ENCODE results near the gene IGFBP2.

Gene IGFBP2

DNA sequence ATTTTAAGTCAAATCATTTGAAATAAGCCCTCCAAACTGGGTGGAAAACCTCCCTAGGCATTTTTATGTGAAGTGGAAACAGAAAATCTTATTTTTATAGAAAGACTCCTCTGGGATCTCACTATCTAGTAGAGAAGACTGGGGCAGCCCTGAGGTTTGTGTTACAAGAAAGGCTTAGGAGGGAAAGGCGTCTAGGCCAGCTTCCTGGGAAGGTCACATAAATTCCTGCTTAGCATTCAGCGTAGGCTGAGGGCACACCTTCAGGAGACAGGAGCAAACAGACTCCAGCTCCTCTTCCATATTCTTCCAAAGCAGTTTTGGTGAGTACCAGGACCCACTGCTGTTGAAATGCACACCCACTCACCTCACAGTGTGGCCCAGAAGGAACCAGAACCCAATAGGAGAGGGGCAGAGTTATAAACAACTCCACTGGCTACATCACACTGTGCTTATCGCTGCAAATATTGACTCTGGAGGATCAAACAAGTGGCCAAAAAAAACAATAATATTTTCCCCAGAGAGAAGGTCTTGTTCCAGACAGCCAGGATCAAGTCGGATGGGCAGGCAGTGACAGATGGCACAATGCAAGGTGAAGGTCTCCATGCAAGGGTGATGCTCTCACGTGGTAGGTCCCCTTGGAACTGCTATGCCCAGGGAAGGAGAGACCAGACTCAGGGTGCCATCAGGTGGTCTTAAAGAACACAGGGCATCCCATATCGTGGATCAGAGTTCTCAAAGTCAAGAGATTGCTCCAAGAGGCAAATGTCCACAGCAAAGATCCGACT is 17.7 kb upstream of the IGFBP2 start:
- DNase-seq (ENCODE audit: low read depth, low spot score): no peak

DNA sequence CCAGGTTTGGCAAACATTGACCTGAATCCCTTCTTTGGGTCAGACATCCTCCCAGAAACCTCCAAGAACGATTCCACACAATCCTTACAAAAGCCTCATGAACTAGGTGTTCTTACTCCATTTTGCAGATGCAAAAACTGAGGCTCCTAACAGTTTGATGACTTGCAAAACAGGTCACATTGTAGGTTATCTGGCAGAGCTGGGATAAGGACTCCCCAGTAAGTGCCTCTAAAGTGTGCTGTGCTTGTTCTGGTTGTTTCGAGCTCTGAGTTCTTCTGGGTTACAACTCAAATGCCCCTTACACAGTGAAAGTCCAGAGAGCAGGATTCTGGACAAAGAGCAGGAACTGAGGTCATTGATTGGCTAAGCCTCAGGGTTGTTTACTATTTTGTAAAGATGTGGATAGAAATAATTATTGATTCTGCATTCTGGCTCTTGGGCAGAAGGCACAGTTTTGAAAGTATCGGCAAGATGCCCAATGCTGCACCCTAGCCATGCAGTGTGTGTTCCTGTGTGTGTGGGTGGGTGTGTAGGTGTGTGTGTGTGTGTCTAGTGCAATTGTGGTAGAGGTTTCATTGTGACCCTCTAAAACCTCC is 17.0 kb upstream of the IGFBP2 start:
- no peak for DNase-seq (ENCODE audit: low read depth, low spot score)

DNA sequence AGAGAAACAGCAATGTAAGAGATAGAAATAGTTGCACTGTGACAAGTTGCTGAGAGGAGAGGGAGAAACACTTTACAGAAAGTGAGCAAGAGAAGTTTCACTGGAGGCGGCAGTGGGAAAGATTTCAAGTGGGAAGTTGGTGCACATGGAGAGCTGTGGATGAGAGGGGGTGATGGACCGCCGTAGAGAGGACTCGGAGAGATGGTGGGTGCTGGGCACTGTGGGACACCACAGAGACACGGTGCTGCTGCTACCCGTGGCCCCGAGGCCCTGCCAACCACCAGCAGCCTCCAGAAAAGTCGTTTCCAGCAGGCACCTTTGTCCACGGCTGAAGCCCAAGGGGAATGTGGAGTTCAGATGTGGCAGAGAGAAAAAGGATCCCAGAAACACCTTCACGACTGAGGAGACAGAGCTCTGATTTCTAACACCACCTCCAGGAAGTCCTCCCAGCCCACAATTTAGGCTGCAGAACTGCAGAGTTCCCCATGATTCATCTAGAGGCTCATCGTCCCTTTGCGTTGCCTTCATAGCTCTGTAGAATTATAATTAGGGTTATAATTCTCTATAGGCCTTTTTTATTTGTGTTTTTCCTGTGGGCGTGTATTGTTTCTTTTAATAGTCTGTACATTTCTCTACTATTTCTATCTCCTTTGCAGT is 15.9 kb upstream of the IGFBP2 start:
- DNase-seq (ENCODE audit: low read depth, low spot score): no peak

DNA sequence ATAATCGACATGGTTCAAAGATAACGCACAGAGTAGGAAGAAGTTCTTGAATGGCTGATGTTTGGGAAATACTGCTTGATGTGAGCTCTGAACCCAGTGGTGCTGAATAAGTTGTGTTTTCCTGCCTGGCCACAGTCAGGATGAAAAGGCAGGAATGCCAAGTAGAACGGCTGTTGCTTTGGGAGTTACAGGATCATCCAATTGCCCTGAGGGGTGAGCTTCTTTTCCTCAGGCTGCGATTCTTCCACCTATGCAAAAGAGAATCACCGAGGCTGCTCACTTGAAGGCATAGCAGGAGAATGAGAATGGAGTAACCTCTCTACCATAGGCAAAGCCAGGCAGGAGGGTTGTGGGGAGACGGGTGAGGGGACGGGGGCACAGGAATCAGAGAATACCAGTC is 14.4 kb upstream of the IGFBP2 start:
- no peak for DNase-seq (ENCODE audit: low read depth, low spot score)

DNA sequence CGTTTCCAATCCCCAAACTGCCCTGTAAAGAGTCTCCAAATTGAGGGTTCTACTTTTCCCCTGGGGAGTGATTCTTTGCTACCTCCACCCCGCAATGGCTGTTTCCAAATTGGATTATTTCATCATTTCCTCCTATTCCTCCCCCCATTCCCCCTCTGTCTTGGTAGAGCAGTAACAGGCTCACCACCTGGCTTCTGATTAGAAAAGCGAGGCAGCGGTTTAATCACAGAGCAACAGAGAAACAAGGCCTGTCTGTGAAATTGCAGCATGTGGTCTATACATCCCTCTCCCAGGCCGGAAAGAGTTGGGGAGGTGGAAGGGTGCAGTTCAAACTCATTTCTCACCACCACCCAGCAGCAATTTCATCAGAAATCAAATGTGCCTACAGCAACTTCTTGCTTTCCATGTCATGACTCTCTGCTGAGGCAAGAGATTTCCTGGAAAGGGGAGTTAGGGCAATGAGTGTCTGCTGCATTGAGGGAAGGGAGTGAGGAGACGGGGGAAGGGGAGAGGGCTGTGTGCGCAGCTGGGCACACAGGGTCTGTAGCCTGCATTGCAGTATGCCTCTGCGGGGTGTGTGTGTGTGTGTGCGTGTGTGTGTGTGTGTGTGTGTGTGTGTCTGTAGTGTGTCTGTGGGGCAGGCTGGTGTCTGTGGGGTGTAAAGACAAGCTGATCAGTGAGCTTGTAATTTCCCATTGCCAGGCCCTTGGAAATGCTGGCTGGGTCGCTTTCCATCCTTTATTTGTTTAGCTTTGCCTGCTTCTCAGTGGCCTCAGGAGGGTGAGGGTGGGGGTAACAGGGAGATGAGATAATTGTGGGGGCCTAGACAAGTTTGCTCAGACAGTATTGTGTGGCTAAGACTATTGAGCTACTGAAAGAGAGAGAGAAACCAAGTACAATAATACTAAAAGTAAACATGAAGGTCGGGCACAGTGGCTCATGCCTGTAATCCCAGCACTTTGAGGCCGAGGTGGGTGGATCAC is 13.5 kb upstream of the IGFBP2 start:
- no peak for DNase-seq (ENCODE audit: low read depth, low spot score)

DNA sequence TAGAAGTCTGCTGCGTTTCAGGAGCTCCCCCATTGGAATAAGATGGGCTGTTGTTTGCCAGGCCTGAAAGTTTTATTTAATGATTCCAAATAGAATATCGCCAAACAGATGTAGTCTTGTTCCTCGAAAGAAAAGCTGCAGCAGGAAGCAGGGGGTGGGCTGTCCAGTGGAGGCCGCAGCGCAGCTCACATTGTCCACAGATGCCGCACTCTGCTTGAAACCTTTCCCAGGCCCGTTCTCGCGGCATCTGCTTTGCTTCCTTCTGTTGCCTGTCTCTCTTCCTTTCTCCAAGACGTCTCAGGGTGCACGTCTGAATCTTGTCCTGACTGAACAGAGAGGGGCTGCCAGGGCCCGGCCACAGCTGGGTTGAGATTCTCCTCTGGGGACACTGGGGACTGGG is 12.4 kb upstream of the IGFBP2 start:
- DNase-seq (ENCODE audit: low read depth, low spot score): no peak

DNA sequence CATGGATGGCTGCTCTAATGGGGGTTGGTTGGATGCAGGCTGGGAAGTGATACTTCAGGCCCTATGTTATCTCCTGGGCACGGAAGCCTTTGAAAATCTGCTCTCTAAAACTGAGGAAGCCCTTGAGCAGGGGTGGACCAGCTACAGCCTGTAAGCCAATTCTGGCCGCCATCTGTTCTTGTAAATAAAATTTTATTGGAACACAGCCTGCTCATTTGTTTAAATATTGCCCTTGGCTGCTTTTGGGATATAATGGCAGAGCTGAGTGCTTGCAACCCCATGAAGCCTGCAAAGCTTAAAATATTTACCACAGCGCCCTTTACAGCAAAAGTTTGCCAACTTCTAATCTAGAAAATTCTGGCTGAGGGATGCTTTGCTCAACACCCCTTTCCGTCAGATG is 11.9 kb upstream of the IGFBP2 start:
- DNase-seq (ENCODE audit: low read depth, low spot score): no peak

DNA sequence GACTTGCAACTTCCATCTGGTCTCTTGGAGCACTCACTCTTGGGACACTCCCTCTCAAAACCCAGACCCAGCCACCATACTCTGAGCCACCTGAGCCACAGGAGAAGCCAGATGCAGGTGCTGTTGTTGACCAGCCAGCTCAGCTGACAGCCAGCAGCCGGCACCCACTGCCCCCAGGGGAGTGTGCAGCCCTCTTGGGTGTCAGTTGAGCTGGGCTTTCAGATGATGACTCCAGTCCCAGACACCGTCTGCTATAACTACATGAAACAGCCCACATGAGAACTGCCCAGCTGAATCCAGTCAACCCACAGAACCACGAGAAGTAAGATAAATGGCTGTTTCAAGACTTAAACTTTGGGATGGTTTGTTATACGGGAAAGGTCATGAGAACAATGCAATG is 10.7 kb upstream of the IGFBP2 start:
- no peak for DNase-seq (ENCODE audit: low read depth, low spot score)

DNA sequence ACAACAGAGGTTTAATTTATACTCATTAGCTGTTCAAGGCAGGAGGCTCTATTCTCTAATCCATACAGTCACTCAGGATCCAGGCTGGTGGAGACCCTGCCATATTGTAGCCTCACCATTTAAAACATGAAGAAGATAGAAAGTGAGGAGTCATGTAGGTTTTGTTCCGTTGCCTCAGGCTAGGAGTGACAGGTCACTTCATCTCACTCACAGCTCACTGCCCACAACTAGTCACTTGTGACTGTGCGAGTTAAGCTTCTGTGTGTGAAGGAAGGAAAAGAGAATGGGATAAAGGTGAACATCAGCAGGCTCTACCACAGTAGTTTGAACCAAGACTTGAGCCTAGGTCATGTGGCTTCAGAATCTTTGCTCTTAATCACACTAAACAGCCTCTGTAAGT is 9.0 kb upstream of the IGFBP2 start:
- no peak for DNase-seq (ENCODE audit: low read depth, low spot score)

DNA sequence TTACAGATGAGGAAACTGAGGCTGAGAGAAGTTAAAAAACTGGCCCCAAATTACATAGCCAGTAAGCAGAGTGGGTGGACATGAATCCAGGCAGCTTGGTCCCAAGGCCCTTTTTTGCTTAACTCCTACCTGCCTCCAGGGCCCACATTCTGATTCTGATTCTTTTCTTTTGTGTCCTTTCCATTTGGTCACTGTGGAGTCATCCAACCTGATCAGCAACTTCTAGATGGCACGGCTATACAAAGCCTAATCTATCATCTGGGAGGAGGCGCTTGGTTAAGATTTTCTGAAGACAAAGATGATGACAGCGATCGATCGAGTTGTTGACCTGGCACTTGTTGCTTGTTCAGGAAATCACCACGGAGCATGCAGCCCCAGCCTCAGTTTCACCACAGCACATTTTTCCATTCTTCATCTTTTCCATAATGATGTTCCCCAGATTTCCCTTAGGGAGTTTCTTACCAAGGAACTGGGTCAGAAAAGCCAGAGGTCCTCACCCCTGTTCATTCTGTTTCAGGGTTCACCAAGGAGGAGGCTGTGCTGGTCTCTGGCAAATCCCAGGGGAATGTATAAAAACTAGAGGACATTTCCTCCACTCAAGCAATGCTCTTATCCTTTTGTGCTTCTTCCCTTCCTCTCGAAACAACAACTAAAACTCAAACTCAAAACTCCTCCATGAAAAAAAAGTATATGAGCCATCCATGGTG is 6.9 kb upstream of the IGFBP2 start:
- no peak for DNase-seq (ENCODE audit: low read depth, low spot score)

DNA sequence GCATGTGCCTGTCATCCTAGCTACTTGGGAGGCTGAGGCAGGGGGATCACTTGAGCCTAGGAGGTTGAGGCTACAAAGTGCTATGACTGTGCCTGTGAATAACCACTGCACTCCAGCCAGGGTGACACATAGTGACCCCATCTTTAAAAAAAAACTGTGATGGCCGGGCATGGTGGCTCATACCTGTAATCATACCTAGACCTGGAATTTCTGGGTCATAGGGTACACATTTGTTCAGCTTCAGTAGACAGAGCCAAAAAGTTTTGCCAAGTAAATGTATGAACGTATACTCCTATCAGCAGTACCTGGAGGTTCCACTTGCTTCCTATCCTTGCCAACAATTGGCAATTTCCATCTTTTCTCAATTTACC is 6.4 kb upstream of the IGFBP2 start:
- DNase-seq (ENCODE audit: low read depth, low spot score): no peak

DNA sequence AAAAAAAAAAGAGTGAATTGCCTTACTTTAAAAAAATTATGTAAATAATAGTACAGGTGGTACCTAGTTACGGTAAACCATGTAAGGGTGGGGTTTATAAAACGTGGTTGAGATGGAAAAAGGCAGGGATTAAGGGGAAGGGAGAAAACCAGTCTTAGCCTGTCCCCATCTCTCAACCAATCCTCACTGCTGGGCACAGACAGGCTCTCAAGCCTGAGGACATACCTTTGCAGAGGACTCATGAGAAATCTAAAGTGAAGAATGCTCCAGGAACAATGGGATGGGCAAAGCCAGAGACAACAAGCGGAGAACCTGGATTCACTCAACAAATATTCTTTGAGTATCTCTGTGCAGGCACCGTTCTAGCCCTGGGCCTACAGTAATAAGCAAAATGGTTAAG is 3.4 kb upstream of the IGFBP2 start:
- DNase-seq (ENCODE audit: low read depth, low spot score): no peak

DNA sequence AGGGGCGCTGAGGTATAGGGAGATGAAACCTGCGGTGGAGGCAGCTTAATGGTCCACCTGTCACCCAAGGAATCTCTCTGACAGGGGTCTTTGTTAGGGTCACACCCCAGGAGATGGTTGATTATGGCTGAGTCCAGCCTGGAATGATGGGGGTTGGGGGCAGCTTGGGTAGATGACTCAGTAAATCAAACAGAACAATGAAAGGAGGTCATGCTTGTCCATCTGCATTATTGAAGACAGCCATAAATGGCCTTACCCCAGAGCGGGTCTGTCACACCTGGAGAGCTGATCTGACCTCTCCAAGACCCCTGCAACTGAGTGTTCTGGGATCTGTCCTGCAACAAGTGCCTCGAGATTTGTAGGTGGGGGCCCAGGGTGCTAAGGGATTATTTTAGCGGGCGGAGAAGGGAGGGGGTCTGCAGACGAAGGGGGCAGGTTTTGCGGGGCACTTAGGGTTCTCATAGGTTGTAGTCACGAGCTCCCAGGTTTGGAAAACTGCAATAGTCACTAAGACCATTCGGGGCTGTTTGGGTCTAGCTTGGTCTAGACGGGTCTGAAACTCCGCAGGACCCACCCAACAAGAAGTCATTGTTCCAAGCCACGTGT is 771 bp upstream of the IGFBP2 start:
- DNase-seq (ENCODE audit: low read depth, low spot score): no peak

DNA sequence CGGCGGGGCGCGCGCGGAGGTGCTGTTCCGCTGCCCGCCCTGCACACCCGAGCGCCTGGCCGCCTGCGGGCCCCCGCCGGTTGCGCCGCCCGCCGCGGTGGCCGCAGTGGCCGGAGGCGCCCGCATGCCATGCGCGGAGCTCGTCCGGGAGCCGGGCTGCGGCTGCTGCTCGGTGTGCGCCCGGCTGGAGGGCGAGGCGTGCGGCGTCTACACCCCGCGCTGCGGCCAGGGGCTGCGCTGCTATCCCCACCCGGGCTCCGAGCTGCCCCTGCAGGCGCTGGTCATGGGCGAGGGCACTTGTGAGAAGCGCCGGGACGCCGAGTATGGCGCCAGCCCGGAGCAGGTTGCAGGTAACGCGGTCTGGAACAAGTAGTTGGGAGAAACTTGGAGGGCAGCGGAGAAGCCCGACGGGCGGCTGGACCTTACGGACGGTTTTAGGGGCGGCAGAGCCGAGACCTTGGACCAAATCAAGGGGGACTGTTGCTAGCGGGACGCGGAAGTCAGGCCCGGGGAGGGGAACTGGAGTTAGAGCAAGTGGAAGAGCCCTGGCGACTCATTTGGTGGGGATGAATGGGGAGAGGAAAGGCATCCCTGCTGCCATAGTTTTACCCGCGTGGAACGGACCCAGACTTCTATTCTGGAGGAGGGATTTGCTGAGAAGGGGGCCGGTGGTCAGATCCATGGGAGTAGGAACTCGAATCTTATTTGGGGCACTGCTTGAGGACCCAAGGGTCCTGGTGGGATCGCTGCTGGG is 573 bp downstream of the IGFBP2 start:
- no peak for DNase-seq (ENCODE audit: low read depth, low spot score)

DNA sequence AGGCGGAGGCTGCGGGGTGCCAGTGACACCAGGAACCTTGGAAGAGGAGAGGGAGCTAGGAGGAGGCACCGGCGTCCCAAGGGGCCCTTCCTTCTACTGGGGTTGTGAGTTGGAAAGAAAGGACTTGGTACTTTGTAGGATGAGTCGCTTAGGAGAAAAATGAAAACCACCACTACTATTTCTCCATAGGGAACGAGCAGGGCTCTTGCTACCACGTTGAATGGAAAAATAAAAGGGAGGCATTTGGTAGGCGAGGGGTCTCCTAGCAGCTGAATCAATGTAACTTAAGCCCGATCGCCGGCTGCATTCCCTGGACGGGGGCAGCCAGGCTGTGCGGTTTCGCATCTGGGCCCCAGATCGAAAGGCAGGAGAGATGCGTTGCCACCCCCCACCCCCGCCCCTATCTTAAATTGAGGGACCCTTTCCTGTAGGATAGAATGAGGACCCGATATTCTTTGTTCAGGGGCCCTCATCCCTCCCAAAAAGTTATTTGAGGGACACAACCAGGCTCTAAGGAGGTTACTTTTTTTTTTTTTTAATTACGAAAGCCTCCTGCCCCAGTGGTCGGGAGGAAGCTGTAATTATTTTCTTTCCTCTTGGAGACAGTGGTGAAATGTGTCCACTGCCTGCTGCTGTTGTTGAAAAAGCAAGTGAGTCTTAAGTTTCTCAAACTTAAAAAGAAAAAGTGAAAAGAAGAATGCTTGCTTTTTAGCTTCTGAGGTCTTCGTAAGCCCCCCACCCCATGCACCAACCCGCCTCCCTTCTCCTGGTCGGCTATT is 1.3 kb downstream of the IGFBP2 start:
- no peak for DNase-seq (ENCODE audit: low read depth, low spot score)

DNA sequence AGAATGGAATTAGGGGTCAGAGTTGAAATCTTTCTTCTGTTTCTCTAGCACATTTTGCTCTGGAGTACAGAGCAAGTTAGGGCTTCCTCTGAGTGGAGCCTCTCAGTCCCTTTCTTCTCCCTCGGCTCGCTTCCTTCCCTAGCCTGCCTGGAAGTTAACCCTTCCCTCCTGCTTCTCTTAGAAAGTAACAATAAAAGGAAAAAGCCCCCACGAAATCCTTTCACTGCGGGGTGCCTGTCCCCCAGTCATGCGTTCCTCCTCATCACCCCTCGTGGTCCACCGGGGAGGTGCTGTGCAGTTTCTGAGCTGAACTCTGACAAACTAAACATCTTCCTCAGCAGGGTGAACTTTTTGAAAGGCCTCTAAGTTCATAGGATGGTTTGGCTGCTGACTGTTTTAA is 2.0 kb downstream of the IGFBP2 start:
- no peak for DNase-seq (ENCODE audit: low read depth, low spot score)

DNA sequence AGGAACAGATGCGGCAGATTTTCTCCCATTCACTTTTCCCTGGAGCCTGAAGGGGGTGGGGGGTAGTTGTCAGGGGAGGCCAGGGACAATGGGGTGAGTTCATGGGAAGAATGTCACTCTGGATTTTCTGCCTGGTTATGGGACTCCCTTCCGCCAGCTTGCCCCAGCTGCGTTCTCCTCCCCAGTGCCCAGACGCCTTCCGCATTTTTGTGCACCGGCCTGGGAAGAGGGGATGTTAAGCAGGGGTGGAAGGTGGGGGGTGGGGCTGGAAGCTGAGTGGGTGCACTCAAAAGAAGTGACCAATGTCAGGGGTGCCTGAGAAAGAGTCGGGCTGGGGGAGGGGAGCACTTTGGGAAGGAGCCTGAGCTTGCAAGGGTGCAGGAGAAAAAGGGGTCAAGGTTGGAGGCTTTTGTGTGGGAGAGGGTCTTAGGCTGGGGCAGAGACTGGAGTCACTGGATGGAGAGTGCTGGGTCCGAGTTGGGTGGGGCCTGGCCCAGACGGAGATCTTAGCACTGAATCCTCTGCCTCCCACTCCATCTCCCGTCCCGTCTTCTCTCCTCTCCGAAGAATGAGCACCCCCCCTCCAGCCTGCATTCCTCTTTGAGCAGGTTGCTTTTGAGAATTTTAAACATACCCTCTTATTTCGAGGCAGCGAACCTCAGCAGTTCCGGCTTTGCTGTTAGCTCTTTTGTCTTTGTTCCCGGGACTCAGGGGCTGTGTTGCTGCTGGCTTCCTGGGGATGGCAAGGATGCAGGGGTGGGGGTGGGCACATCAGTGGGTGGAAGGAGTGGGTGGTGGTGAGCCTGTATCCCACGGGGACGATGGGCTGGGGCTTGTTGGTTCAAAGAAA is 2.7 kb downstream of the IGFBP2 start:
- no peak for DNase-seq (ENCODE audit: low read depth, low spot score)
